ENCODE measurements around the gene RAMP3. TPM values are rescaled to one million over a fixed set of nuclear protein-coding genes. Genes with fewer than 3 reads are reported as not detected.
"Not testable (repeated sequence)": the region's sequence is repeated elsewhere in the genome, so short reads cannot be mapped to it uniquely, and the experiment has no call there.

RAMP3 gene
- total RNA-seq, 1 experiment from 2014 or later, result not detected

DNA sequence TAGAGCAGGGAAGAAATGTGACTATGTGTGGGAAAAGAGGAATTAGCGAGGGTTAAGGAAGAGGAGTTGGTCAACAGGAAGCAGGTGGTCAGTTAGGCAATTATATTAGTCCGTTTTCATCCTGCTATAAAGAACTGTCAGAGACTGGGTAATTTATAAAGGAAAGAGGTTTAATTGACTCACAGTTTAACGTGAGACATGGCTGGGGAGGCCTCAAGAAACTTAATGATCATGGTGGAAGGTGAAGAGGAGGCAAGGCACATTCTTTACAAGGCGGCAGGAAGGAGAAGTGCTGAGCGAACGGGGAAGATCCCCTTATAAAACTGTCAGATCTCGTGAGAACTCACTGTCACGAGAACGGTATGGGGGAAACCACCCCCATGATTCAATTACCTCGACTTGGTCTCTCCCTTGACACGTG lies 35.0 kb downstream of the RAMP3 start:
- DNase-seq (ENCODE audit: low spot score), result no peak

DNA sequence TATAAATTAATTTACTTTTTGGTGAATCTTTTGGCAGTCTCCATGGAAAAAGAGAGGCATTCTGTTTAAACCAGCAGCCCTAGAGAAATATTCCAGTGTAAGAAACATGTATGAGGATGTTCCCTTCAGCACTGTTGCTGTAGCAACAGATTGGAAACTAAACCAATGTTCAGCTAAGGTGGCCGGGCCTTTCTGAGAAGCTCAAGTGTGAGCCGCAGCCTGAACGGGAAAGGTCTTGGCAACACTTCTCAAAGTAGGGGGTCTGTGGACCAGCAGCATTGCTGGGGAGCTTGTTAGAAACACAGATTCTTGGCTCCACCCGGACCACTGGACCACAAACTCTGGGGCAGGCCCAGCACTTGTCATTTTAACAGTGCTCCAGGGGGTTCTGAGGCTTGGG lies 36.2 kb downstream of the RAMP3 start:
- no peak for DNase-seq (ENCODE audit: low spot score)

DNA sequence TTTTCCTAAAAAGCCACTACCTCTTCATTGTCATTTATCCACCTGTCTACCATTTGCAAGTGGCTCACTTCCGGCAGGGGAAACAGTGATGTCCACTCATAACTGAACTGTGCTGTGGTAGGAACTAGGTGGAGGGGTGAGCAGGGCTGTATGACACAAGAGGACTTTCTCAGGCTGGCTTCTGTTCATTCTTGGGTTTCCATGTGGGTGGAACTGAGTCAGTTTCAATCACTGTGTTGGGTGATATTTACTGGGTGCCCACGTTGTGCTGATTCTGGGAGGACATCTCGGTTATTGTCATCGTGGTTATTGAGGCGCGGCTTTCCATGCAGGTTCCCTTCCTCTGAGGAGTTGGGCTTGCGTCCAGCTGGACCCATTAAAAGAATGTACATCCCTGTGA lies 38.8 kb downstream of the RAMP3 start:
- no peak for DNase-seq (ENCODE audit: low spot score)

DNA sequence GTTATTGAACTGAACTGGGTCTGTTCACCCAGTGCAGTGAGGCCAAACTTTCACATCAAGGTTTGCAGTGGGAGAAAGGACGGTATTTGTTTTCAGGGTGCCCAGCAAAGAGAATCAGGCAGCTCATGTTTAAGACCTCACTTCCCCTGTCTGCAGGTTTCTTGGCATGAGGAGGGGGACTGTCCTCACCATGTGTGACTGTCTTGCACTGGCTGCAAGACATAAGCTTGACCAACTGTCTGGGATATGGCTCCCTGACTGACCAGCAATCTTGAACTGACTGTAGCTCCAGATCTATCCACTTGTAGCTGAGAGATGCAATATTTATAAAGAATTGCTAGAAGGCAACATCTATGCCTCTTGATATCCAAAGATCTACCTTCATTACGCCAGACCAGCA lies 39.9 kb downstream of the RAMP3 start:
- no peak for DNase-seq (ENCODE audit: low spot score)

DNA sequence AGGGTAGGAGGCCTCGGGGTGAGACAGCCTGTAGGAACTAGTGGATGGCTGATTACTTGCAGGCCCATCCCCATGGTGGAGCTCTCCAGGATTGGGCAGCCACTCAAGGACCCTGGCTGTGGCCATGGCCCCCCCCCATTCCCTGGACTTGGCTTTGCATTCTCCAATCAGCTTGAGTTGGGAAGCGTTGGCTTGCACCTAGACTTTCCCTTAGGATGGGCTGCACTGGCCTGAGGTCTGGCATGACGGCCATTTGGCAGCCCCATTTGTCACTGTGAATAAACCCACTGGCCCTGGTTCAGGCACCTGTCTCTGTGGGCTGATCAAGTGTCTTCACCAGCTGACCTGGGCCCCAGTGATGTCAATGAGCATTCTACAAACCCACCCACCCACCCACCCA lies 41.4 kb downstream of the RAMP3 start:
- no peak for DNase-seq (ENCODE audit: low spot score)

DNA sequence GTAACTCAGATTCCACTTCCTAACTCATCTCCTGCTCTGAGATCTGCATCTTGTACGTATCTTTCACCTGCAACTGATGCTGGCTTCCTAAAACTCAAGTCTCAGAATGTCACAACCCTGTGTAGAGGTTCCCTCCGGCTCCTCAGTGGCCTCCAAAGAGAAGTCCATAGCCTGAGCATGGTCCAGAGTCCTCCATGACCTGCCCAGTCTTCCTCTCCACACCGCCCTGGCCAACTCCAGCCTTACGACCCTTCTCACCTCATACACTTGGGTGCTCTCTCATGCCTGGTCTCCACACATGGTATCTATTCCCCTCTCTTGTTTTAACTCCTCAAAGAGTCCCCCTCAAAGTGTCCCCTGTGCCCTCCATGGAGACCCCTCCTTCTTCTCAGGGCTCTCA lies 41.9 kb downstream of the RAMP3 start:
- DNase-seq (ENCODE audit: low spot score), result no peak

DNA sequence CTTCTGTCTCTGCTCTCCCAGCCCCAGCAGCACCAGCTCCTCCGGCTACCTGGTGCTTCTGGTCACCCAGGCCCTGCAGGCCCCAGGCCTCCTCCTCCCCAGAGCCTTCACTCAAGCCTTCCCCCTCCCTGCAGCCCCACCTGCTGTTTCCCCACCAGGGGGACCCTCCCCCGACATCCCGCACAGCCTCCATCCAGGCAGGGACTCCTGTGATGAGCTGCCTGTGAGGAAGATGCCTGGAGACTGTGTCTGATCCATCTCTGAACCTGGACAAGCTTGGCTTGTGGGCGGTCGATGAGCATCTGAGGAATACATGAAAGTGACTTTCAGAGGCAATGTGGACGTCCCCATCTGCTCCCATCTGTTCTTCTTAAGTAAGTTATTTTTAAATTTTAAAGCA lies 45.0 kb downstream of the RAMP3 start:
- no peak for DNase-seq (ENCODE audit: low spot score)

DNA sequence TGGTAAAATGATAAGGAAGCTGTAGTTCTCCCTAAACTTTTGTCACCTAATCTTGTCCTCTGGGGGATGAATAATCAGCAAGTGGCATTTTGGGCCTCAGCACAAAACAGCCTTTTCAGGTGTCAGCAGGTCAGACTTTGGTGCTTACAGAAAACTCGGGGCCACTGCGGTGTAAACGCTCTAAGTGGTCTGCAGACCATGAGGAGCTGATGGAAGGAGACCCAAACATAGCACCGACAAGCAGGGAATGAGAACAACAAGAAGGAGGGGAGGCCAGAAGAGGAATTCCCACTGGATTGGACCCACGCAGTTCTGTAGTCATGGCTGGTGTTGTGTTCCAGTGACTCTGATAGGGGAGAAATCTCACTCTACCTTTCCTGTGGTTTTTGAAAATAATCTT lies 45.4 kb downstream of the RAMP3 start:
- DNase-seq (ENCODE audit: low spot score), result no peak

DNA sequence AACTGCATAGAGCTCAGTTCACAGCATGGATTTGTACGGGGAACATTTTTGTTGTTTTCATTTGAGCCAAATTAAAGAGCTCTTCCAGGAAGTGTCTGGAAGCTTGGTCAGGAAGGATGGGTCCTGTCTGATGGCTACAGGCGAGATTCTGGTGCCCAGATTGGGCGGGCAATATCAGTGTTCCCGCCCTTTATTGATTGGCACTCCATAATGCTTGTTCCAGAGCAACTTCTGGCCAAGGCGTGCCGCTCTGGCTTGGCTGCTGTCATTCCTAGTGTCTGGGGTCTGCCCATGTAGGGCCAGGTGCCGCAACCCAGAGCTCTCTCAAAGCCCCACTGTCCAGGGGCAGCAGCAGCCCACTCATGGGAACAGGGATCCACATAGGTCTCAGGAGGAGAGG lies 45.9 kb downstream of the RAMP3 start:
- DNase-seq (ENCODE audit: low spot score), result no peak

DNA sequence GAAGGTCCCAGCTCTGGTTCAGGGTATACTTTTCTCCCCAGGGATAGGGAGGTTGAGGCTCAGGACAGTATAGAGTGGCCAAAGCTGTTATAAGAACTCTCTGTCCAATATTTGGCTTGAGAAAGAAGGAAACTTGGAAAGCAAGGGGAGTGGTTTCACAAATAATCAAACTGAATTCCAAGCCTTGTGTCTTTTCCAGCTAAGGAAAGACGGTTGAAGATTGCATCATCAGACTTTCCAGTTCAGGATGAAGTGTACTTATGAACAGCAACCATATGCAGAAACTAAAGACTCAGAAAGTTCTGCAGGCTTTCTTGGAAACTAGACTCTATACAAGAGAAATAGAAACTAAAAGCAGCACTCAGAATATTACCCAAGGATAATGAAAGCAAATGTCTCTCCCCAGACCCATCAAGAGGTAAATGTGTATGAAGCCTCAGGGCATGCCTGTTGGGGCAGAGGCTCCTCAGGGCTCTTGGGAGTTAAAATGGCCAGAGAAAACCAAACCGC lies 46.4 kb downstream of the RAMP3 start:
- peak; percentile 72 for DNase-seq (ENCODE audit: low spot score)

DNA sequence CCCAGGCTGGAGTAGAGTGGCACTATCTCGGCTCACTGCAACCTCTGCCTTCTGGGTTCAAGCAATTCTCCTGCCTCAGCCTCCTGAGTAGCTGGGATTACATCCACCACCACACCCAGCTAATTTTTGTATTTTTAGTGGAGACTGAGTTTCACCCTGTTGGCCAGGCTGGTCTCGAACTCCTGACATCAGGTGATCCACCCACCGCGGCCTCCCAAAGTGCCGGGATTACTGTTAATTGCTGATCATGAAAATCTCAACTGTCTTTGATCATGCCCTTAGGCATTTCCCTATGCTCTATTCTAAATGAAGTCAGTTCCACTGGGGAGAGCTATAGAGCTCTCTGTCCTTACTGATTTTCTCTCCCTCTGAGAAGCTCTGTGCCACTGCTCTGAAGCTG lies 48.7 kb downstream of the RAMP3 start:
- DNase-seq (ENCODE audit: low spot score), result not testable (repeated sequence)

DNA sequence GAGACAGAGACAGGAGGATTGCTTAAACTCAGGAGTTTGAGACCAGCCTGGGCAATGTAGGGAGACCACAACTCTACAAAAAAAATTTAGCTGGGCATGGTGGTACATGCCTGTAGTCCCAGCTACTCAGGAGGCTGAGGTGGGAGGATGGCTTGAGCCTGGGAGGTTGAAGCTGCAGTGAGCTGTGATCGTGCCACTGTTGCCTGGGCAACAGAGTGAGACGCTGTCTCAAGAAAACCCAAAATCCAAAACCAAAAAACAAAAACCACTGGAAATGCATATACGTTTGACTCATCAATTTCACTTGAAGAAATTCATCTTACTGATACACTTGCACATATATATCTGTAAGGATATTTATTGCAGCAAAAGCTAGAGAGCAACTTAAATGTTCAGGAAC lies 52.3 kb downstream of the RAMP3 start:
- DNase-seq (ENCODE audit: low spot score), result not testable (repeated sequence)

DNA sequence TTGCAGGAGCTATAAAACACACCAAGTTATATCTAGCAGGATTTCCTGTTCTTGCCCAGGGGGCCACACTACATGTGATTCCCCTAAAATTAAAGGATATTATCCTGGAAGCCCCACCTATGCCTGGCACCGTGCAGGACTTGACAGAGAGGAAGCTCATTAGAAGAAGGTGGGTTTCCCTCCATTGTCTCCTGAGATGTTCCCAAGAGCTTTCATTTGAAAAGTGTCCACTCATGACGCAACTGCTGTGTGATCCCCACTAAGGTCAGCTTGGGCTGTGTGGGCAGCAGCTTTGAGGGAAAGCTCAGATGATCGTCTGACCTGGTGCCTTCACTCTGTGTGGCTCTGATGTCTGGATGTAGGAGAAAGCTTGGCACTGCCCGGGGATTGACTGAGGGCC lies 53.5 kb downstream of the RAMP3 start:
- no peak for DNase-seq (ENCODE audit: low spot score)

DNA sequence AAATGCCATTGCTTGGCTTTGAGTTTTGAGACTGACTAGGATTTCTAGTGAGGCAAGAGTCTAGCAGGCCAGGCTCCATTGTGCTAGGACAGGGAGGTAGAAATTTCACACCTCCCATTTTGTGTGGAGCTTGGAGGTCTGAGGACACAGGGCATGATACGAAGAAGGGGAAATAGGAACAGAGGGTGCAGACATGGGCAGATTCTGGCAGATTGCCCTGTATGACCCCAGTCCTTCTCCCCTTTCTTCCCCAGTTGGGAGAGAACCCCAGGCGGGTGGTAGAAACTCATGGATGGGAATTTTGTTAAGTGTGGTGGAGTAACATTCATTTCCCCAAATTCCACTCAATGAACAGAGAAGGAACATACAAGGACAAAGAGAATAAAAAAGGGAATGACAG lies 54.4 kb downstream of the RAMP3 start:
- DNase-seq (ENCODE audit: low spot score), result no peak

DNA sequence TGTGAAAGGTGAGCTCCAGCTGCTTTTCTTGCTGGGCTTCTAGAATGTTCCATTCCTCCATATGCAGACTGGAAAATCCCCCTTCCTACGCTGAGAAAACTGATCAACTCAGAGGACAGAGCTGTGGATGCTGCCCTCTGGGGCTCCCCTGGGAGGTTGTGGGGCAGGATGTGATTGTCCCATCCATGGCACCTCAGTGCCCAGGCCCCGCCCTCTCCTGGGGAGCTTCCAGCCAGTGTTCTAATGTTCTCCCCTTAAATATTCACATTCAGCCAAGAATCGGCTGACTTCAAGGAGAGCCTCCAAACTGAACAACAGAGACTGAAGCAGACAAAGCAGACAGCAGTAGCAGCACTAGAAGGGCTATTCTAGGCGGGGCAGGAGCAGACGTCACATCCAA lies 55.0 kb downstream of the RAMP3 start:
- DNase-seq (ENCODE audit: low spot score), result no peak

DNA sequence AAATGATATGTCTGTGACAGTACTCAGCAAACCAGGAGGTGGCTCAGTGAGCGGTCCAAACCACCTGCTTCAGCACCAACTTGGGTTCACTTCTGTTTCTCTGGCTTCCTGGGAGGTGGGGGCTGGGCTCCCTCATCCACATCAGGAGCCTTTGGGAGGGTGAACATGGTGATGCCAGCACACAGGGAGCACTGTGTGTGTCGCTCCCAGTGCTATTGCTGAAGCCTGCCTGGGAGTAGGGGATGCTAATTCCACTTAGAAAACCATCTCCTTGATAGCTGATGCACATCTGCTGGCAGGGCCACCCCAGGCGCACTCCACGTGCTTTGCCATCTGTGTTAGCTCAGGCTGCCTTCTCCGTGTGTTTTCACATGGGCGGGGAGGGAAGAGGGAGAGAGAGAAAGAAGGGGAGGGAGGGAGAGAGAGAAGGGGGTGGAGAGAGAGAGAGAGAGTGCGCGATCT lies 58.0 kb downstream of the RAMP3 start:
- no peak for DNase-seq (ENCODE audit: low spot score)

DNA sequence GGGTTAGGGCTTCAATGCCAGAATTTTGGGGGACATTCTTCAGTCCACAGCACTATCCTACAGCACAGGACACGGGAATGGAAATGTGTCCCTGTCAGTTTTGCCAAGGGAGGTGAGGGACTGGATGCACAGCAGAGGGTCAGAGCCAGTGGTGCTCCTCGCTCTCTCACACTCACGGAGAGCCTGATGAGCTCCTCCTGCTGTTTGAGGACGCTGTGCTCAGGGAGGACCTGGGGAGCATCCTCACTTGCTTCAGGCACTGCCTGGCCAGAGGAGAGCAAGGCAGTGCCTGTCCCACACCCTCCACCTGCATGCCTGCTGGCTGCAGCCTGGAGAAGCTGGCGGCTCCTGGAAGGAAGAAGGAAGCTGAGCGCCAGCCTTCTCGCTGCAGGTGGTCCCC lies 58.6 kb downstream of the RAMP3 start:
- DNase-seq (ENCODE audit: low spot score), result no peak

DNA sequence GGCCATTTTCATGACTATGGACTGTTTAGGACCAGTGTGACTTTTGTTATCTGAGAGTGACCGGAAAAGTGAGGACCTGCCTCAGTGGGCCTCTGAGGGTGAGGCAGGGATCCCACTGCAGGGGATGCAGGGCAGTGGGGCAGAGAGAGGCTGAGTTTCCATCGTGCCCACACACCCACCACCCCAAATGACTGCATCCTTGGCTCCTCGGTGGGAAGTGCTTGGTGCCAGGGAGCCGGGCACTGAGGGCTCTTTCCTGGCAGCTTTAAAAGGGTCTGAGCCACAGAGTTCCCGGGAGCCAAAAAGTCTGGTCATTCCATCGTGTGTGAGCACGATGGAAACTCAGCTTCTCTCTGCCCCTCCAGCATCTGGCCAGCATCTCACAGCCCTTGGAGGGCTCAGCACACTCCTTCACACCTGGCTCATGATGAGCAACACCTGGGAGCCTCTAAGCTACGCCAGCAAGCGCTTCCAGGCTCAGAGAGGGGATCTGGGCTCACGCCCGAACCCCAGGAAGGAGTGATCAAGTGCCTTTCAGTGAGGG lies 59.1 kb downstream of the RAMP3 start:
- no peak for DNase-seq (ENCODE audit: low spot score)

DNA sequence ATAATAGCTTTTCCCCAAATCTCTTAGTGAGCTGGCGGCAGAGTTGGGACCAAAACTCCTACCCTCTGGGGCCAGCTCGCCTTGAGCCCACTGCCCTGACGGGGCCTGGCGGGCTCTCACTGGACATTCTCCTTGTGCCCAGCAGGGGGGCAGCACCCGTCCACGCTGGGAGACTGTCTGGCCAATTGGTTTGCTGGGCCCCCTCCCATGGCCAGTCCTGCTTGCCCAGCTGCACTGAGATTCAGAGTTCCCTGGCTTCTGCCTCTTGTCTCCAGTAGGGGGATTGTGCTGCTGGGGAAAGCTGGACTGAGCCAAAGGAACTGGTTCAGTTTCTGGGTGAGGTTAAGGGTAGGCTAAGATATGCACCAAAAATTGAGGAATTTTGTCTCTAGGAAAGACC lies 59.8 kb downstream of the RAMP3 start:
- DNase-seq (ENCODE audit: low spot score), result peak; percentile 59

DNA sequence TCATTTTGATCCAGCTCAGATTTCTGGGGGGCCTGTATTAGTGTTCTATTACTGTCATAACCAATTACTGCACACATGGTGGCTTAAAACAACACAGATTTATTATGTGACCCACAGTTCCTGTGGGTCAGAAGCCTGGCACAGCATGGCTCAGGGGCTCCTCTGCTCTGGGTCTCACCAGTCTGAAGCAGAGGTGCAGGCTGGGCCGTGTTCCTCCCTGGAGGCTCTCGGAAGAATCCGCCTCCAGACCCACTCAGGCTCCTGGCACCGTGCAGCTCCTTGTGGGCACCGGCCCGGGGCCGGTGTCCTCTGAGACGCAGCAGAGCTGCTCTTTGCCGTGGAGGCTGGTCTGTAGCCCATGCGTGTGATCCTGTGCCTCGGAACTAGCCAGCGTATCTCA lies 61.5 kb downstream of the RAMP3 start:
- DNase-seq (ENCODE audit: low spot score), result no peak

DNA sequence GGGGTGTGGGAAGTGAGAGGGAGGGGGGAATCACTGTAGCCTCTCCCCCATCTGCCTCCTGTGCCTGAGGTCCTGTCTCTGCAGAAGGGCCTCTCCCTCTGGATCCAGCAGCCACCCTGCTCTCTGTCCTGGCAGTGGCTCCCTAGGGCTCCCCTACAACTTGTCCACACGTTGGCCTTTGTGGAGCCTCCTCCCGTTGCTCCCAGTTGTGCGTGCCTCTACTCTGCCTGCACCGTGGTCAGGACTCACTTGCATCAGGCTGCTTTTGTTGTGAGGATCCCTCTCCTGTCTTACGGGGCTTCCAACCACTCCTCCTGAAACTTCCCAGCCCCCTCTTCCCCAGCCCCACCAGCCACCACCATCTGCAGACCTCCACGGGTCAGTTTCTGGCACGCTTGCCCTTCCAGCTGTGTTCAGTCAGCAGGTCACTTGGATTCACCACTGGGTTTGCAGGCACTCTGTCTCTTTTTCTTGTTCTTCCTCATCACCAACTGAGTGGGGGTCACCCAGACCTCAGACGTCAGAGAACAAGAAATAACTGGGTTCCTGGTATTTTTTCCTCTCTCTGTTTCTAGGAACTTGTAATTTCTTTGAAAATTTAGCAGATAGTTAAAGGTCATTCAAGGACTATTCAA lies 62.3 kb downstream of the RAMP3 start:
- no peak for DNase-seq (ENCODE audit: low spot score)

DNA sequence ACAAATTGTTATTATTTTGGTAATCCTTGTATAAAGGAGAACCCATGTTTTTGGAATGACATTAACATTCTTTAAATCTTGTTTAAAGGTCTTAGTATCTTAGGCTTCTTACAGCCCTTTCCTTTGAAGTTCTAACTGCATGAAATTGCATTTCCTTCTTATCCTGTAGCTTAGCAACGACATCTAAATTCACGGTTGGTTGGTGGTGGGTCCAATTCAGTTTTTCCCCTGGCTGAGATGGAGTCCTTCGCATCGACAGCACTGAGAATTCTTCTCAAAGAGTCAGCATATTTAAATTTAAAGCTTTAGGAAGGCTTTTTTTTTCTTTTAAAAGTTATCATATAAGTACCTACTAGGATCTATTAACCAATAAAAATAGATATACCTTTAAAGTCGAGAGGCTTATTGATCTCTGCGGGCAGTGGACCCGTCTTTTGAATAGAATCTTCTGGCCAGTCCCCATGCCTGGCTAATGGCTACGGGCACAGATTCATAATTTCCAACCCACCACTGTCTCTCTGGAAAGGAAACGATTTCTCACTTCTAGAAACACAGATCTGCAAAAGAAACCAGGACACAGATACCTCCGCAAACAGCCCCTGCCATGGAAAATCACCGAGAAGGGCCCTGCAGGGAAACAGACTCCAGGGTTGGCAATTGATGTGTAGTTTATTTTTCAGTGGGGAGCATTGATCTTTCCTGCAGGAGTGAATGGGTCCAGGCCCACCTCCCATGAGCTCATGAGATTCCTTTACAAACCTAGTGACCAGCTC lies 63.4 kb downstream of the RAMP3 start:
- no peak for DNase-seq (ENCODE audit: low spot score)
